Breast epithelium (tissue), 4 donors: ENCODE results near the gene CAB39L. TPM values are rescaled to one million over a fixed set of nuclear protein-coding genes. Genes with fewer than 3 reads are reported as not detected.

Source experiments
- DNase-seq, 2 donors: peaks; one replicate each; pipeline ENCODE4 v3.0.0-alpha.2; 2019; ENCODE audit warnings: low spot score in 2 of 2
- H3K27ac ChIP-seq, 2 donors: fragments of 200-600 bp; sonication (generic) in 1 of 2; one replicate each; pipeline ENCODE4 v1.5.1; 2016 to 2019; ENCODE audit warnings: mild to moderate bottlenecking in 1 of 2
- H3K27me3 ChIP-seq, 2 donors: fragments of 200-600 bp; sonication (generic) in 1 of 2; one replicate each; pipeline versions ENCODE4 v1.5.1 to v1.6.0; 2017 to 2019; ENCODE audit warnings: control low read depth in 1 of 2, mild to moderate bottlenecking in 1 of 2
- H3K36me3 ChIP-seq: fragments of 200-600 bp; one replicate; pipeline ENCODE4 v1.5.1; 2019
- H3K4me1 ChIP-seq, 2 donors: fragments of 200-600 bp; sonication (generic); one replicate each; pipeline ENCODE4 v1.5.1; 2016 to 2019; ENCODE audit warnings: control low read depth in 1 of 2
- H3K4me3 ChIP-seq, 3 donors: fragments of 200-600 bp; sonication (generic); 1 replicate in 2 of 3; 2 replicates in 1 of 3; pipeline ENCODE4 v1.5.1; 2016 to 2019; ENCODE audit warnings: mild to moderate bottlenecking in 3 of 3, moderate library complexity in 2 of 3
- H3K9me3 ChIP-seq, 2 donors: fragments of 200-600 bp; sonication (generic) in 1 of 2; one replicate each; pipeline ENCODE4 v1.5.1; 2016 to 2019; ENCODE audit warnings: control low read depth in 1 of 2
- CTCF ChIP-seq, 3 donors: fragments of 450-650 bp; IDR thresholded peaks; one replicate each; pipeline ENCODE4 v1.5.1; 2016 to 2017; ENCODE audit warnings: antibody characterized with exemption in 3 of 3, mild to moderate bottlenecking in 3 of 3, moderate library complexity in 3 of 3
- POLR2A ChIP-seq: fragments of 450-650 bp; IDR thresholded peaks from one replicate; pipeline ENCODE4 v1.6.1; 2016; ENCODE audit warnings: antibody characterized with exemption, mild to moderate bottlenecking, moderate library complexity
- POLR2AphosphoS5 ChIP-seq, 3 donors: sonication (generic); formaldehyde crosslinking; IDR thresholded peaks; one replicate each; pipeline ENCODE4 v1.6.1; 2017; ENCODE audit warnings: antibody characterized with exemption in 3 of 3
- intact Hi-C: fragments of 100-400 bp; cut with DNase I; formaldehyde crosslinking; loops from one replicate; pipeline ENCODE4 v1.15.1; 2023; ENCODE audit warnings: low total_unique reads
- total RNA-seq, 3 donors: library from RNA; depleted of rRNA; stranded (reverse); fragments of >200 nt; gene quantifications; one replicate each; pipeline ENCODE4 v1.1.0, GENCODE V29; 2016

The CAB39L gene
- total RNA-seq, 3 donors from 2014 or later: 40.0 to 92.1 (median 44.8) TPM

GRCh38 chr13:49419276-49419675 is 24.6 kb downstream of the CAB39L start:
- intact Hi-C loops: no loop called here
- H3K4me3 ChIP-seq: no peak overlapping the region
- no peaks in the 10 kb centered on the region for H3K4me1 ChIP-seq
- no peaks in the 10 kb centered on the region for H3K27me3 ChIP-seq
- H3K27ac ChIP-seq: no peak overlapping the region
- no peak for TF ChIP-seq POLR2AphosphoS5 (IDR thresholded peaks at IDR 0.05)
- TF ChIP-seq POLR2A: no peak
- no peak for TF ChIP-seq CTCF (IDR thresholded peaks at IDR 0.05)
- DNase-seq: no peak
- H3K9me3 ChIP-seq: no peaks in the 10 kb centered on the region
- no peaks in the 10 kb centered on the region for H3K36me3 ChIP-seq

DNA sequence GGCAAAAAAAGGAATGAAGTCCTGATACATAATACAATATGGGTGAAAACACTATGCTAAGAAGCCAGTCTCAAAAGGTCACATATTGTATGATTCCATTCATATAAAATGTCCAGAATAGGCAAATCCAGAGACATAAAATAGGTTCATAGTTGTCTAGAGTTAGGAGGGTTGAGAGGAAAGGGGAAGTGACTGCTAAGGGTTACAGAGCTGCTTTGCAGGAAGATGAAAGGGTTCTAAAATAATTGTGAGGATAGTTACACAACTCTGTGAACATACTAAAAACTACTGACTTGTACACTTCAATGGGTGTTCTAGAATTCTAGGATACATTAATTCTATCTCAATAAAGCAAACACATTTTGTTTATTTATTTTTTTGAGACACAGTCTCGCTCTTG is 25.7 kb downstream of the CAB39L start:
- Histone ChIP-seq H3K4me3 (no peak overlapping the region), H3K36me3 (no peaks in the 10 kb centered on the region), H3K27me3 (no peaks in the 10 kb centered on the region), H3K27ac (no peak overlapping the region), H3K9me3 (no peaks in the 10 kb centered on the region), H3K4me1 (no peaks in the 10 kb centered on the region)
- intact Hi-C loops: no loop called here
- TF ChIP-seq CTCF (IDR thresholded peaks at IDR 0.05) (no peak), POLR2A (no peak), POLR2AphosphoS5 (IDR thresholded peaks at IDR 0.05) (no peak)
- DNase-seq: no peak

DNA sequence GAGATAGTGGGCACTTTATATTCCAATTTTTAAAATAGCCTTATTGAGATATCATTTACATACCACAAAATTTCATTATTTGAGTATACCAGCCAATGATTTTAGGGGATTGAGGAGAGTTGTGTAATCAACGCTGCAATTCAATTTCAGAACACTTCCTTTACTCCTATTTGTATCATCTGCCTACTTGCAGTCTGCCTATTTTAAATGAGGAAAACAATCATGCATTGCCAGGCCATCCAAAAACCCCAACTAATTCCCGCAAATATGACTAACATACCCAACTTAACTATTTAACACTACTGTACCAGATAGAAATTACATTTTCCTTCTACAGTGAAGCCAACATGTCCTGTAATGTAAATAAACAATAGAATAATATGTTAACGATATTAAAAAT is 26.7 kb downstream of the CAB39L start:
- TF ChIP-seq POLR2AphosphoS5 (IDR thresholded peaks at IDR 0.05): no peak
- Histone ChIP-seq H3K4me3 (no peak overlapping the region), H3K27ac (no peak overlapping the region), H3K27me3 (no peaks in the 10 kb centered on the region), H3K9me3 (no peaks in the 10 kb centered on the region), H3K4me1 (no peaks in the 10 kb centered on the region), H3K36me3 (no peaks in the 10 kb centered on the region)
- intact Hi-C loops: no loop called here
- no peak for DNase-seq

GRCh38 chr13:49412749-49413148 is 31.1 kb downstream of the CAB39L start:
- Histone ChIP-seq H3K9me3 (no peaks in the 10 kb centered on the region), H3K4me1 (no peaks in the 10 kb centered on the region), H3K27me3 (no peaks in the 10 kb centered on the region), H3K36me3 (no peaks in the 10 kb centered on the region), H3K27ac (no peak overlapping the region), H3K4me3 (no peak overlapping the region)
- no peak for TF ChIP-seq POLR2A
- TF ChIP-seq POLR2AphosphoS5 (IDR thresholded peaks at IDR 0.05): no peak
- intact Hi-C loops: no loop called here
- DNase-seq: no peak

- Histone ChIP-seq H3K36me3 (no peaks in the 10 kb centered on the region), H3K27ac (no peak overlapping the region), H3K27me3 (no peaks in the 10 kb centered on the region), H3K9me3 (no peaks in the 10 kb centered on the region), H3K4me1 (no peaks in the 10 kb centered on the region), H3K4me3 (no peak overlapping the region)
- DNase-seq: no peak
- TF ChIP-seq POLR2A: no peak
- no peak for TF ChIP-seq CTCF (IDR thresholded peaks at IDR 0.05)
- no peak for TF ChIP-seq POLR2AphosphoS5 (IDR thresholded peaks at IDR 0.05)
- intact Hi-C loops: no loop called here
Measured at GRCh38 chr13:49411353-49411752, 32.5 kb downstream of the CAB39L start.

DNA sequence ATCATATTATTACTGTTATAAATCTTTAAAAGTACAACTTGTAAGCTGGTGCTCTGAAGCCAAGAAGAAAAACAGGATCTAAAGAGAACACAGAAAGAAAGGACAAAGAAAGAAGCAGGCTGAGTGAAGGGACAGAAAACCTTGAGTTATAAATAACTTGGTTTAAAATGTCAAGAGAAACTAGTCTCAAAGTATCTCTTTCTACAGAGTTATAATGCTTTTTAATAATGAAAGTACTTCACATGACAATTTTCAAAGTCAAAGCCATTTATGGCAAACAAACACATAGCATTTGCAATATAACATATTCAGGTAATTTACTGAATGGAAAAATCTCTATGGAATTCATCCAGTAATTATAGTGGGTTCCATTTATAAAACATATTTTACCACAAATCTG is 33.4 kb downstream of the CAB39L start:
- no peaks in the 10 kb centered on the region for H3K4me1 ChIP-seq
- H3K4me3 ChIP-seq: no peak overlapping the region
- H3K36me3 ChIP-seq: no peaks in the 10 kb centered on the region
- no peaks in the 10 kb centered on the region for H3K27me3 ChIP-seq
- H3K9me3 ChIP-seq: peaks cover 0 to 1% of the 10 kb centered on the region in 2 donors
- intact Hi-C loops: no loop called here
- TF ChIP-seq POLR2A (no peak), POLR2AphosphoS5 (IDR thresholded peaks at IDR 0.05) (no peak), CTCF (IDR thresholded peaks at IDR 0.05) (no peak)
- no peak overlapping the region for H3K27ac ChIP-seq
- no peak for DNase-seq
